Dermis microvascular lymphatic vessel endothelial cell (primary cell): ENCODE data around the gene YJEFN3. TPM values are rescaled to one million over a fixed set of nuclear protein-coding genes. Genes with fewer than 3 reads are reported as not detected.

Source experiments
- DNase-seq, 2 donors: peaks; one replicate each; pipeline versions ENCODE4 v3.0.0 to v3.0.0-alpha.2; 2010; ENCODE audit warnings: low read depth in 2 of 2
- total RNA-seq: library from RNA; depleted of rRNA; stranded (reverse); fragments of >200 nt; gene quantifications from 2 replicates; pipeline ENCODE4 v1.2.1, GENCODE V29; 2014

YJEFN3 gene
- total RNA-seq, 1 donor from 2014 or later = 0.26 TPM

GRCh38 chr19:19553670-19554069 lies 25.0 kb downstream of the YJEFN3 start:
- DNase-seq = no peak

- DNase-seq = peak in 1 of 2 donors; percentile 39
Measured at GRCh38 chr19:19554074-19555023, 25.6 kb downstream of the YJEFN3 start.

GRCh38 chr19:19558055-19558454 lies 29.3 kb downstream of the YJEFN3 start:
- DNase-seq = no peak

- no peak for DNase-seq
Measured at GRCh38 chr19:19558636-19559035, 29.9 kb downstream of the YJEFN3 start.

- peak in 1 of 2 donors; percentile 47 for DNase-seq
Measured at GRCh38 chr19:19559931-19560330, 31.2 kb downstream of the YJEFN3 start.

GRCh38 chr19:19561946-19562664 lies 33.4 kb downstream of the YJEFN3 start:
- DNase-seq = no peak

- DNase-seq = no peak
Measured at GRCh38 chr19:19562665-19563347, 34.1 kb downstream of the YJEFN3 start.

- no peak for DNase-seq
Measured at GRCh38 chr19:19563348-19563848, 34.7 kb downstream of the YJEFN3 start.

- DNase-seq = no peak
Measured at GRCh38 chr19:19566306-19566705, 37.6 kb downstream of the YJEFN3 start.

GRCh38 chr19:19567391-19567790 lies 38.7 kb downstream of the YJEFN3 start:
- no peak for DNase-seq

- no peak for DNase-seq
Measured at GRCh38 chr19:19568802-19569756, 40.4 kb downstream of the YJEFN3 start.

GRCh38 chr19:19570571-19570970 lies 41.9 kb downstream of the YJEFN3 start:
- DNase-seq = no peak

GRCh38 chr19:19571071-19571786 lies 42.5 kb downstream of the YJEFN3 start:
- no peak for DNase-seq

- no peak for DNase-seq
Measured at GRCh38 chr19:19575411-19575810, 46.7 kb downstream of the YJEFN3 start.

GRCh38 chr19:19578252-19578651 lies 49.5 kb downstream of the YJEFN3 start:
- DNase-seq = no peak

- DNase-seq = no peak
Measured at GRCh38 chr19:19579533-19580361, 51.0 kb downstream of the YJEFN3 start.

- no peak for DNase-seq
Measured at GRCh38 chr19:19580418-19580817, 51.7 kb downstream of the YJEFN3 start.

- DNase-seq = no peak
Measured at GRCh38 chr19:19581391-19581790, 52.7 kb downstream of the YJEFN3 start.

GRCh38 chr19:19582471-19582870 lies 53.8 kb downstream of the YJEFN3 start:
- no peak for DNase-seq
